ENCODE results near the gene PFKP.

Gene PFKP

GRCh38 chr10:3129581-3130340 lies 62.4 kb downstream of the PFKP start:
- in situ Hi-C loops (cut with MboI; ENCODE audit: low sequenced_read_pairs) = no loop called here

GRCh38 chr10:3131098-3131497 lies 63.8 kb downstream of the PFKP start:
- in situ Hi-C loops (cut with MboI; ENCODE audit: low sequenced_read_pairs) = no loop called here

GRCh38 chr10:3132036-3133025 lies 65.0 kb downstream of the PFKP start:
- in situ Hi-C loops (cut with MboI; ENCODE audit: low sequenced_read_pairs) = no loop called here

GRCh38 chr10:3133948-3134347 lies 66.6 kb downstream of the PFKP start:
- in situ Hi-C loops (cut with MboI; ENCODE audit: low sequenced_read_pairs) = no loop called here

GRCh38 chr10:3135006-3135405 lies 67.7 kb downstream of the PFKP start:
- in situ Hi-C loops (cut with MboI; ENCODE audit: low sequenced_read_pairs) = no loop called here

GRCh38 chr10:3136336-3136735 lies 69.0 kb downstream of the PFKP start:
- in situ Hi-C loops (cut with MboI; ENCODE audit: low sequenced_read_pairs) = no loop called here

GRCh38 chr10:3136763-3137611 lies 69.6 kb downstream of the PFKP start:
- in situ Hi-C loops (cut with MboI; ENCODE audit: low sequenced_read_pairs) = no loop called here

- in situ Hi-C loops (cut with MboI; ENCODE audit: low sequenced_read_pairs) = no loop called here
These were observed 70.8 kb downstream of the PFKP start for GRCh38 chr10:3137958-3138726.

GRCh38 chr10:3139216-3139910 lies 72.0 kb downstream of the PFKP start:
- in situ Hi-C loops (cut with MboI; ENCODE audit: low sequenced_read_pairs) = no loop called here

- in situ Hi-C loops (cut with MboI; ENCODE audit: low sequenced_read_pairs) = no loop called here
These were observed 72.9 kb downstream of the PFKP start for GRCh38 chr10:3140280-3140679.

GRCh38 chr10:3141351-3142005 lies 74.1 kb downstream of the PFKP start:
- in situ Hi-C loops (cut with MboI; ENCODE audit: low sequenced_read_pairs) = no loop called here

- in situ Hi-C loops (cut with MboI; ENCODE audit: low sequenced_read_pairs) = no loop called here
These were observed 75.0 kb downstream of the PFKP start for GRCh38 chr10:3142146-3142875.

GRCh38 chr10:3143366-3143765 lies 76.0 kb downstream of the PFKP start:
- in situ Hi-C loops (cut with MboI; ENCODE audit: low sequenced_read_pairs) = no loop called here

GRCh38 chr10:3143791-3144434 lies 76.6 kb downstream of the PFKP start:
- in situ Hi-C loops (cut with MboI; ENCODE audit: low sequenced_read_pairs) = no loop called here

GRCh38 chr10:3145366-3145765 lies 78.0 kb downstream of the PFKP start:
- in situ Hi-C loops (cut with MboI; ENCODE audit: low sequenced_read_pairs) = no loop called here

GRCh38 chr10:3146289-3146688 lies 78.9 kb downstream of the PFKP start:
- in situ Hi-C loops (cut with MboI; ENCODE audit: low sequenced_read_pairs) = no loop called here

- in situ Hi-C loops (cut with MboI; ENCODE audit: low sequenced_read_pairs) = no loop called here
These were observed 79.9 kb downstream of the PFKP start for GRCh38 chr10:3147117-3147820.
